ENCODE measurements around the gene NF1. TPM values are rescaled to one million over a fixed set of nuclear protein-coding genes. Genes with fewer than 3 reads are reported as not detected.
A peak's percentile ranks its signal among the peaks of the same experiment; 100 is the strongest.

The NF1 gene
- total RNA-seq, 1 experiment from 2014 or later: 35.4 TPM

DNA sequence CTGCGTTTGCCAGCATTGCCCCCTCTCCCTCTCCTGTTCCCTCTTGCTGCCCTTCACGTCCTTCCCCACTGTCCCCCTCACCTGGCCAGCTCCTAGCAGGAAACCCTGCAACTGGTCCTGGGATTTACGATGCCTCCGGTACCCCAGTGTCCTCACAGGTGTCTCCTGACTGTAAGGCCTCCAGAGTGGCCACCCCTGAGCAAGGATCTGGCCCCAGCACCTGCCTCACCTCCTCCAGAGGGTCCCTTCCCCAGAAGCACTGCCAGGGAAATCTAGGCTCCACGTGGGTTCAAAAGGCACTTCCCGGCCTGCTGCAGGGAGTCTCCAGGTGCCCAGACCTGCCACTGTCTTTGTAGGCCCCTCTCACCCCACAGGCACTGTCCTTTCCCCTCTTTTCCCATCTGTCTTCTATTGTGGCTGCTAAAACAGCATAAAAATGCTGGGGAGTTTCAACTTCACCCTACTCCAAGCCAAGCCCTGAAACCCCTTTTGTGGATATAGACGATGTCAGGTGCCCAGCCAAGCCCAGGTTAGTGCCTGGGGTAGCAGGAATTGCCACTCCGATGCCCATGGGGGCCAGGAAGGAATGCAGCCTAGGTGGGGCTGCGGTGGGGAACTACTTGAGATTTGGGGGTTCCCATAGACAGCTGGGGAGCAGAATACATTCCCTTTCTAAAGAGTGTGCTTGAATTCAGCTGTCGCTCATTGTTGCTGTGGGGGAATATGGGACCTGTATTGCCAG is 322.4 kb downstream of the NF1 start:
- Mint-ChIP-seq H3K9me3 (no peaks in the 10 kb centered on the region), H3K4me3 (no peak overlapping the region), H3K27ac (no peak overlapping the region), H3K4me1 (peaks cover 23% of the 10 kb centered on the region), H3K36me3 (no peaks in the 10 kb centered on the region), H3K27me3 (ENCODE audit: low read depth) (no peaks in the 10 kb centered on the region; the same call in 1 of the 2 replicates)
- CTCF ChIA-PET: interaction anchor here (1.9 to 6.5 kb wide), 3 partner anchors 7 to 28 kb away, joined by 6 to 34 read pairs (median 15); partner anchors contain the start of gene RAB11FIP4
- DNase-seq (ENCODE audit: low spot score) (no peak), ATAC-seq (no peak)
- TF ChIP-seq ZNF423 (CRISPR knock-in tag; IDR thresholded peaks at IDR 0.05): no peak
- TF ChIP-seq ZNF317 (CRISPR knock-in tag; IDR thresholded peaks at IDR 0.05; ENCODE audit: borderline replicate concordance, low read depth): no peak
- TF ChIP-seq OVOL2 (CRISPR knock-in tag; IDR thresholded peaks at IDR 0.05; ENCODE audit: borderline replicate concordance): no peak
- TF ChIP-seq, protein P1, sequence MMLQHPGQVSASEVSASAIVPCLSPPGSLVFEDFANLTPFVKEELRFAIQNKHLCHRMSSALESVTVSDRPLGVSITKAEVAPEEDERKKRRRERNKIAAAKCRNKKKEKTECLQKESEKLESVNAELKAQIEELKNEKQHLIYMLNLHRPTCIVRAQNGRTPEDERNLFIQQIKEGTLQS (CRISPR knock-in tag; conservative IDR thresholded peaks at IDR 0.05): no peak
- no peak for TF ChIP-seq FOXJ3 (CRISPR knock-in tag; IDR thresholded peaks at IDR 0.05; ENCODE audit: borderline replicate concordance)
- POLR2A ChIA-PET: no interaction called here

DNA sequence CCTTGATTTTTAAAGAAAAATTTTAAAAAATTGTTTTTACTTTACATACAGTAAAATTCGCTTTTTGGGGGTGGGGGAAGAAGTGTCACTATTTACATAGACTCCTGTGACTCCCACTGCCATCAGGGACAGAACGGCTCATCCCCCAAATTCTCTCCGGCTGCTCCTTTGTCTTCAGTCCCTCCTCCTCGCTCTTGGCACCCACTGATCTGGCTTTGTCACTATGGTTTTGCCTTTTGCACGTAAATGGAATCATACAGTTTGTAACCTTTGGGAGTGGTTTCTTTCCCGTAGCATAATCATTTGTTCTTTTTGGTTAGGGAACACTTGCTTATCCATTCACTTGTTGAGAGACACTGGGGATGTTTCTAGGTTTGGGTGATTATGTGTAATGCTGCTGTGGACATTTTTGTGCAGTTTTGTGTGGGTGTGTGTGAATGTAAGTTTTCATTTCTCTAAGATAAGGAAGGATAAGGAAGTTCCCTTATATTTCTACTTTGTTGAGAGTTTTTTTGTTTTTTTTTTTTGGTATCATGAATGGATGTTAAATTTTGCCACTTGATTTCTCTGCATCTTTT is 324.1 kb downstream of the NF1 start:
- ATAC-seq (no peak), DNase-seq (ENCODE audit: low spot score) (no peak)
- Mint-ChIP-seq H3K36me3 (no peaks in the 10 kb centered on the region), H3K27ac (peak overlapping the region; percentile 2; the same call in 1 of the 2 replicates), H3K4me3 (no peak overlapping the region), H3K27me3 (ENCODE audit: low read depth) (no peaks in the 10 kb centered on the region; the same call in 1 of the 2 replicates), H3K9me3 (no peaks in the 10 kb centered on the region), H3K4me1 (peaks cover 13% of the 10 kb centered on the region)
- CTCF ChIA-PET: interaction anchor here (0.9 to 1.2 kb wide), 2 partner anchors 18 to 30 kb away, joined by 4 to 6 read pairs; no protein-coding TSS in a partner anchor
- POLR2A ChIA-PET: interaction anchor here (0.6 kb wide), 1 partner anchor 38 kb away, joined by 7 read pairs; no protein-coding TSS in a partner anchor
- TF ChIP-seq, protein P2, sequence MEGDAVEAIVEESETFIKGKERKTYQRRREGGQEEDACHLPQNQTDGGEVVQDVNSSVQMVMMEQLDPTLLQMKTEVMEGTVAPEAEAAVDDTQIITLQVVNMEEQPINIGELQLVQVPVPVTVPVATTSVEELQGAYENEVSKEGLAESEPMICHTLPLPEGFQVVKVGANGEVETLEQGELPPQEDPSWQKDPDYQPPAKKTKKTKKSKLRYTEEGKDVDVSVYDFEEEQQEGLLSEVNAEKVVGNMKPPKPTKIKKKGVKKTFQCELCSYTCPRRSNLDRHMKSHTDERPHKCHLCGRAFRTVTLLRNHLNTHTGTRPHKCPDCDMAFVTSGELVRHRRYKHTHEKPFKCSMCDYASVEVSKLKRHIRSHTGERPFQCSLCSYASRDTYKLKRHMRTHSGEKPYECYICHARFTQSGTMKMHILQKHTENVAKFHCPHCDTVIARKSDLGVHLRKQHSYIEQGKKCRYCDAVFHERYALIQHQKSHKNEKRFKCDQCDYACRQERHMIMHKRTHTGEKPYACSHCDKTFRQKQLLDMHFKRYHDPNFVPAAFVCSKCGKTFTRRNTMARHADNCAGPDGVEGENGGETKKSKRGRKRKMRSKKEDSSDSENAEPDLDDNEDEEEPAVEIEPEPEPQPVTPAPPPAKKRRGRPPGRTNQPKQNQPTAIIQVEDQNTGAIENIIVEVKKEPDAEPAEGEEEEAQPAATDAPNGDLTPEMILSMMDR (IDR thresholded peaks at IDR 0.05): no peak
- TF ChIP-seq, protein P3, sequence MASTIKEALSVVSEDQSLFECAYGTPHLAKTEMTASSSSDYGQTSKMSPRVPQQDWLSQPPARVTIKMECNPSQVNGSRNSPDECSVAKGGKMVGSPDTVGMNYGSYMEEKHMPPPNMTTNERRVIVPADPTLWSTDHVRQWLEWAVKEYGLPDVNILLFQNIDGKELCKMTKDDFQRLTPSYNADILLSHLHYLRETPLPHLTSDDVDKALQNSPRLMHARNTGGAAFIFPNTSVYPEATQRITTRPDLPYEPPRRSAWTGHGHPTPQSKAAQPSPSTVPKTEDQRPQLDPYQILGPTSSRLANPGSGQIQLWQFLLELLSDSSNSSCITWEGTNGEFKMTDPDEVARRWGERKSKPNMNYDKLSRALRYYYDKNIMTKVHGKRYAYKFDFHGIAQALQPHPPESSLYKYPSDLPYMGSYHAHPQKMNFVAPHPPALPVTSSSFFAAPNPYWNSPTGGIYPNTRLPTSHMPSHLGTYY (CRISPR knock-in tag; IDR thresholded peaks at IDR 0.05): no peak
- TF ChIP-seq EMX1 (CRISPR knock-in tag; IDR thresholded peaks at IDR 0.05) (no peak), FOXP1 (CRISPR knock-in tag; IDR thresholded peaks at IDR 0.05; ENCODE audit: borderline replicate concordance) (no peak), RORB (CRISPR knock-in tag; IDR thresholded peaks at IDR 0.05) (no peak), PRDM15 (CRISPR knock-in tag; IDR thresholded peaks at IDR 0.05) (no peak), PRRX2 (CRISPR knock-in tag; IDR thresholded peaks at IDR 0.05) (no peak)
- TF ChIP-seq, protein P4, sequence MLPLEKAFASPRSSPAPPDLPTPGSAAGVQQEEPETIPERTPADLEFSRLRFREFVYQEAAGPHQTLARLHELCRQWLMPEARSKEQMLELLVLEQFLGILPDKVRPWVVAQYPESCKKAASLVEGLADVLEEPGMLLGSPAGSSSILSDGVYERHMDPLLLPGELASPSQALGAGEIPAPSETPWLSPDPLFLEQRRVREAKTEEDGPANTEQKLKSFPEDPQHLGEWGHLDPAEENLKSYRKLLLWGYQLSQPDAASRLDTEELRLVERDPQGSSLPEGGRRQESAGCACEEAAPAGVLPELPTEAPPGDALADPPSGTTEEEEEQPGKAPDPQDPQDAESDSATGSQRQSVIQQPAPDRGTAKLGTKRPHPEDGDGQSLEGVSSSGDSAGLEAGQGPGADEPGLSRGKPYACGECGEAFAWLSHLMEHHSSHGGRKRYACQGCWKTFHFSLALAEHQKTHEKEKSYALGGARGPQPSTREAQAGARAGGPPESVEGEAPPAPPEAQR (CRISPR knock-in tag; IDR thresholded peaks at IDR 0.05): no peak
- TF ChIP-seq, protein P5, sequence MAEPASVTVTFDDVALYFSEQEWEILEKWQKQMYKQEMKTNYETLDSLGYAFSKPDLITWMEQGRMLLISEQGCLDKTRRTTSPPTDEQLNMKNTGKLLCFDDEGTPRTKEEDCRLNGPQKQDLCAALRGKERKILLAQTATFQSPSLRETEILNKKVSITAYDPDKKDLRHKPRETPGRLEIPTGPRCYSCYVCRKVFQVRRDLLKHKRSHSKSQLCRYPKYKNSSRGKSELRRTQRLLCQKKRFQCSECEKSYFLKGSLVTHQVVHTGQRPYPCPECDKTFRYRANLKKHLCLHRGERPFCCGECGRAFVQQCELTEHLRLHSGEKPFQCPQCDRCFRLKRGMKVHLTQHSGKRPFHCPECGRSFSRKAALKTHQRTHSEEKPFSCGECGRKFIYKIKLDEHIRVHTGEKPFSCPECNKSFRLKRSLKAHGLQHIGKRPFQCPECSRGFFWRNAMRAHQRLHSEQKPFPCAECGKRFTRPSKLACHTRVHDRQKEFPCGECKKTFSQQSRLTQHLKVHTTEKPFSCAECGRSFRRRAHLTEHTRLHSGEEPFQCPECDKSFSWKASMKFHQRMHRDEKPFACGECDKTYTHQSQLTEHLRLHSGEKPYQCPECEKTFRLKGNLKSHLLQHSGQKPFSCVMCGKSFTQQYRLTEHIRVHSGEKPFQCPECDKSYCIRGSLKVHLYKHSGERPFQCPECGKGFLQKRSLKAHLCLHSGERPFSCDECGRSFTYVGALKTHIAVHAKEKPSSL (CRISPR knock-in tag; conservative IDR thresholded peaks at IDR 0.05): no peak
